Measurements from ENCODE around the gene NEXMIF.

The NEXMIF gene

GRCh38 chrX:74684466-74684865 is 240.8 kb downstream of the NEXMIF start:
- no peak for TF ChIP-seq REST (IDR thresholded peaks at IDR 0.05; ENCODE audit: insufficient read depth in 1 of 2, low read depth in 2 of 2, low read length in 2 of 2)
- no peak for TF ChIP-seq TAF1 (IDR thresholded peaks at IDR 0.05; ENCODE audit: borderline replicate concordance, insufficient read depth, low read length)
- no peak for TF ChIP-seq FOXP2 (optimal IDR thresholded peaks at IDR 0.05; ENCODE audit: borderline replicate concordance, extremely low read depth, extremely low read length, insufficient read depth)
- no peak for TF ChIP-seq SIN3A (IDR thresholded peaks at IDR 0.05; ENCODE audit: borderline replicate concordance, insufficient read depth, low read length)
- TF ChIP-seq POLR2AphosphoS5 (IDR thresholded peaks at IDR 0.05; ENCODE audit: low read depth, low read length) = no peak

Data from PFSK-1 (cell line).